ENCODE data around the gene FRMPD4.
"Not testable (repeated sequence)": the region's sequence is repeated elsewhere in the genome, so short reads cannot be mapped to it uniquely, and the experiment has no call there.

The FRMPD4 gene

DNA sequence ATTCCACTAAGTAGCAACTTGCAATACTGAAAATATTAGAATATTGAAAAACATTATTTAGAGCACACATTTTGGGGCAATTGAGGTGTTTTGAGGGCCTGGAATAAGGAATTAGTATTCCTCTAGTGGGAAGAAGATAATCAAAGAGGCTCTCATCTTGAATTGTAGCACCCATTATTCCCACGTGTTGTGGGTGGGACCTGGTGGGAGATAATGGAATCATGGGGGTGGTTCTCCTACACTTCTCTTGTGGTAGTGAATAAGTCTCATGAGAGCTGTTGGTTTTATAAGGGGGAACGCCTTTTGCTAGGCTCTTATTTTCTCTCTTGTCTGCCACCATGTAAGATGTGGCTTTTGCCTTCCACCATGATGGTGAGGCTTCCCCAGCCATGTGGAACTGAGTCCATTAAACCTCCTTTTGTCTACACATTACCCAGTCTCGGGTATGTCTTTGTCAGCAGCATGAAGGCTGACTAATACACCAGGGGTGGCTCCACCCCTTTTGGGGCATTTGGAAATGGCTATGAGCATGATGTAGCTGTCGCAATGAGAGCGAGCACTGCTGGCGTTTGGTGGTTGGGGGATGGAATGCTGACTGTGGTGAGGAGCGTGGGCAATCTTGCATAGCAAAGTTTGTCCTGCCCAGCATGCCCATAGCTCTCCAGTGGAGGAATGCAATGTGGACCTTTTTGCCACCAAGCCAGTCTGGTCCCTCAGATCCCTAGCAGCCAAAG lies 308.2 kb downstream of the FRMPD4 start:
- DNase-seq = no peak

DNA sequence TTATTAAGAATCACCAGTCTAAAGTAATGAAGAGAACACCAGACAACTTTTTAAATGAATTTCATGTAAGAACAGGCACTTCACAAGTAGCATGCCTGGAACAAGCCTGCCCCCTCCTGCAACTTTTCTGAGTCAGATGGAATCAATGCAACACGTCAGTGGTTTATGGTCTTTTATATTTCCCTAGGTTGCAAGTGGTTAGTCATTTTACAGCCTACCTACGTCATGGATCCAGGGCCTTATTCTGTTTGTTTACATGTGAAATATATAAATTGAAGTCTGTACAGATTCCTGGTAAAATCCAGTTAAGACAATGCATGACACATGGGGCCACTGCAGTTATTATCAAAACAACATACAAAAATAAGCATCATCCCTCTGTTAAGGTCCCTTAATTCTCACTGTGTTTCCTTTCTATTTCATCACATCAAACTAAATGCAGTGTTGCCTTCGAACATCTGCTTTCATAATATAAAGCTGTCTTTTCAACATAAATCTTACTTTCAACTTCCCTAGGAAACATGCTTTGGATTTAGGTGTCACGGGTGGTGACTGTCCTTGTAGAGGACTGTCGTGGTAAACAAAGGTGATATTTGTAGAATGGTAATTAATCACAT lies 309.3 kb downstream of the FRMPD4 start:
- no peak for DNase-seq

DNA sequence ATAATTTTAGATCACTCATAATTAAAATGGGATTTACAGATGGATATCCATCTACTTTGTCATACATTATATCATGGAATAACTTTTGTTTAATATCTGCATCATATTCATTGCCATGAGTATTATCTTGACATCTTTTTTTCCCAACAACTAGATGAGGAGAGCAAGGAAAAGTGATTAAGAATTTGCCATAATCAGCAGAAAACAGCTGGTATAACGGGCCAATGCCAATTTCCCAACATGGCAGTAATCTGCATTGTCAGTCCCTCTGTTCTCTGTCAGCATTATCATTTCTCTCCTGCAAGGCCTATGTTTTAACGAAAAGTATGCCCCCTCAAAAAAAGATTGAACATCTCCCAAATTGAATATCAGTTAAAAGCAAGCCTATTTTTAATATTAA lies 314.0 kb downstream of the FRMPD4 start:
- no peak for DNase-seq

DNA sequence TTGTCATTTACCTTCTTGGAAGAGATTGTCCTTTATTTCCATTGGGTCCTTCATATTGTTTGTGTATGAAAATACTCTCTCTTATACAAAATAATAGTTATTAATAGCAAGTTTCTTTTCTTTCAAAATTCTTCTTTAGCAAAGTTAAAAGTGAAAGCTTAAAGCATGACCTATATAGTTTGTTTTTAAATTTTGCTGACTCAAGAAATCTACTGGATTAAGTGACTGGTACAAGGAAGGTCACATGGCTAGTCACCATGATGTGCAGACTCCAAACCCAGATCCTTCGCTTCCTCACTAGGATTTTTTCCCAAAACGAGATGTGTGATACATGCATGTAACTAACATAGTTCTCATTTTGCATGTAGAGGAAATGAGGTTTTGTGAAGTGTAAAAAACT lies 322.7 kb downstream of the FRMPD4 start:
- no peak for DNase-seq

DNA sequence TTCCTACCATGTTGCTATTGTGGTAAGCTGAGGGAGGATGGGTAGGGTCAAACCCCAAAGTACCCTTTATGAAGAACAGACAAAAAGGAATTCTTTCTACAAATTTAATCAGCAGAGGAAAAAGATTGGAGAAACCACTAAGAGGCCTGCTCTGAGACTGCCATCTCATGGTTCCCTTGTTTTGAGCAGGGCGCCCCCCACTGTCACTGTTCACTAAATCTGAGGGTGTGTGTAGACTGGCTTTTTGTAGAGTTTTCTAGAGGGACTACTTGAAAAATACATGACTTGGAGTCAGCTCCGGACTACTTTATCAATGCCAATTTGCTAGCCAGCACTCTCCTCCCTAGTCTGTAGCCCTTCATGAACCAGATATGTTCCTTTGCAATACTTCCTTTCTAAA lies 324.8 kb downstream of the FRMPD4 start:
- DNase-seq = no peak

DNA sequence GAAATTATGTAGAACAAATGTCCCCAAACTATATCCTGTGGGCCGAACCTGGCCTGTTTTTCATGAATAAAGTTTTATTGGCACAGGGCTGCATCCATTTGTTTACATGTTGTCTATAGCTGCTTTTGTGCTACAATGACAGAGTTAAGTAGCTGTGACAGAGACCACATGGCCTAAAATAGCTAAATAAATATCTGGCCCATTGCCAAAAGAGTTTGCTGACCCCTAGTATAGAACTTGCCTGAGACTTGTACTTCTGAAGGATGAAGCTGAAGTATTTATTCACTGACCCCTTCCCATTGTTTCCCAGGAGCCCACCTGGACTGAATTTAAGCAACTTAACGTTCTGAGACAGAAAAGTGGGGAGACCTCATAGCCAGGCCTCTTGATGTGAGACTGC lies 325.6 kb downstream of the FRMPD4 start:
- DNase-seq = no peak

DNA sequence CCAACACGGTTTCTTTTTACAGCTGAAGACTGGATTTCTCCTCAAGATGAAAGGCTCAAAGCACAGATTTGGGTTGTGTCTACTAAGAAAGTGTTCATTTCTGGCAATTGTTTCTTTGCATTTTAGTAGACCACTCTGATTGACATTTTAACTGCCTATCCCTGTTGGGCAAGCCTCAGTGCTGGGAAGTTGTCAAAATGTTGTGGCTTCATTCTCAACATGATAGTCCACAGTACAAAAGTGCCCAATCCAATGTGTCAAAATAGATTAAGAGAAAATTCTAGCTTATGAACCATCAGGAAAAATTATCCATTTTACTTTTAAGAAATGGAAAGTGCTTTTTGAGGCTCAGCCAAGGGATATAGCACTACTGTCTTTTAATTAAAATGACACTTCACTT lies 329.0 kb downstream of the FRMPD4 start:
- DNase-seq = no peak

DNA sequence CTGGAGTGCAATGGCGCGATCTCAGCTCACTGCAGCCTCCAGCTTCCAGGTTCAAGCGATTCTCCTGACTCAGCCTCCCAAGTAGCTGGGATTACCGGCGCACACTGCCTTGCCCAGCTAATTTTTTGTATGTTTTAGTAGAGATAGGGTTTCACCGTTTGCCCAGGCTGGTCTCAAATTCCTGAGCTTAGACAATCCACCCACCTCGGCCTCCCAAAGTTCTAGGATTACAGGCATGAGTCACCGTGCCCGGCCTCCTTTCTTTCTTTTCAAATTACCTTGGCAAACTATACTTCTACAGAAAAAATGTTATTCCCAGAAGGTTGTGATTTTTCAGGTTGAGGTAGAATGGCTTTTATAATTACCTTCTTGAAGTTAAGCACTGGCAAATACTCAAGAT lies 331.0 kb downstream of the FRMPD4 start:
- DNase-seq = no peak

DNA sequence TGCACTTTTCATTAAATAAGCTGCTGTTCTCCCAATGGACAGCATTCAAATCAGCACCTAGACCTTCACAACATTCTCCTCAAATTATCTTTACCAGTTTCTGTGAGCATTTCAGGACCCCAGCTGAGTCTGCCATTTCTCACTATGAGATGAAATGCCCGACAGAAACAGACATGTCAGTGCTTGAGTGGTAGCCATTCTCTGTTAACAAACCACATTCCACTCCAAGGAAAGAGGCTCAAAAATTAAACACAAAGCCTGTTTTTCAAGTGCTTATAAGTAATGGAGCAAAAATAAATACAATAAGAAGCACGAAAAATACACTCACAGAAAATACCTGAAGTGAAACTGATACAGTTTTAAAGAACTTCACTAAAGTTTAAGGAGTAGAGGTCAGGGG lies 332.8 kb downstream of the FRMPD4 start:
- DNase-seq = no peak

DNA sequence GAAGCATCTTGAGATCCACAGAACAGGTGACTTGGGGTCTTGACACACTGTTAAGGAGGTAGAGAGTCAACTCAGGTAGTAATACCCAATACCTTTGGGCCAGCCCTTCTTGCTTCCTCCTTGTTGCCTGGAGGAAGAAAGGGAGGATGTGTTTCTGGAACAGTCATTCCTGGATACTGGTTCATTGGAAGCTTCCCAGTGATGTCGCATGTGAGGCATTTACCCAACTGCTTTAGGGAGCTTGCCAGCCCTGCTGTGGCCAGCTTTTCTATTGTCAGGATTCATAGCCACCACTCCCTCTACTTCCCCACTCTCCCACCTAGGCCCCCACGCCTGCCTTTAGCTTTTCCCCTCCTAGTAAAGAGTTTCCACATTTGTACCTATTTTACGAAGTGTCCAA lies 342.7 kb downstream of the FRMPD4 start:
- no peak for DNase-seq

DNA sequence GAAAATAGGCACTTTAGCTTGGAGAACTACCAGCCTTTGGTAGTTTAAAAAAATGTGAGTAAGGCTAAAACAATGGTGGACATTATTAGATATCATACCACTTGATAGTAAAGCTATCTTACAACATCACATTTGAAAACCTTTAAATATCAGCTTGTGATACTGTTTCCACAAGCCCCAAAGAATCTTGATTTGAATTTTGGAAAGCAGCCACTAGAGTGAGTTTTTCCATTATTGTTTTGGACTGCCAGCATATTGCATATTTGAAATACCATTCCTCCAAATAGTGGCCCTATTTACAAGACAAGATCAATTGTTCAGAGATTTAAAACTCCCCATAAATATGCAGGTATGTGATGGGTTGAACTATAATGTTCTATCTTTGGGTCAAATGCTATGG lies 349.9 kb downstream of the FRMPD4 start:
- no peak for DNase-seq

DNA sequence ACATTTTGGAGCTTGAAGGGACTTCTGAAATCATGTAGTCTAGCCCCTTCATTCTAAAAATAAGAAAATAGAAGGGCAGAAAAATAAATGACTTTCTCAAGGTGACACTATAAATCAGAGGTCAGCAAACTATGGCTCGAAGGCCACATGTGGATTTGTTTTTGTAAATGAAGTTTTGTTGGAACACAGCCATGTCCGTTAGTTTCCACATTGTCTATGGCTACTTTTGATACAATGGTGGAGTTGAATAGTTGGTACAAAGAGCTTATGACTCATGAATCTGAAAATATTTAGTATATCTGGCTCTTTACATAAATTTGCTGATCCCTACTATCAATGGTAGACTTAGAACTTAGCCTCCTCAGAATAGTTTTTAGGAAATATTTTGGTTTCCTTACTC lies 350.5 kb downstream of the FRMPD4 start:
- DNase-seq = no peak

DNA sequence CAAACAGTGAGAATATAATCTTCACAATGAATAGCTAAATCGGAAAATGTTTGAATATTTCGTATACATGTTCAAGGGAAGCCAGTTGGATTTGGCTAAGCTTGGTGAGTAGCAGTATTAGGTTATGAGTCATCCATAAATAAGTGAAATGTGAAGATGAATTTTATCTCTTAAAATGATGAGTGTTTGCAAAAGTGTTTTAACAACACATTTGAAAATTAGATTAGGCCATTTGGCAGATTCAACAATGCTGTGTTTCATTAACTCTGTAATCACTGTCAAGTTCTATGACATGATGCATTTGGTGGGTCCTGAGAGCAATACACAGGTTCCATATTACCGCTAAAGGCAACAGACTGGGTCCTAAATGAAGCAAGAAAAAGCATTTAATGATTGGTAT lies 351.1 kb downstream of the FRMPD4 start:
- no peak for DNase-seq

DNA sequence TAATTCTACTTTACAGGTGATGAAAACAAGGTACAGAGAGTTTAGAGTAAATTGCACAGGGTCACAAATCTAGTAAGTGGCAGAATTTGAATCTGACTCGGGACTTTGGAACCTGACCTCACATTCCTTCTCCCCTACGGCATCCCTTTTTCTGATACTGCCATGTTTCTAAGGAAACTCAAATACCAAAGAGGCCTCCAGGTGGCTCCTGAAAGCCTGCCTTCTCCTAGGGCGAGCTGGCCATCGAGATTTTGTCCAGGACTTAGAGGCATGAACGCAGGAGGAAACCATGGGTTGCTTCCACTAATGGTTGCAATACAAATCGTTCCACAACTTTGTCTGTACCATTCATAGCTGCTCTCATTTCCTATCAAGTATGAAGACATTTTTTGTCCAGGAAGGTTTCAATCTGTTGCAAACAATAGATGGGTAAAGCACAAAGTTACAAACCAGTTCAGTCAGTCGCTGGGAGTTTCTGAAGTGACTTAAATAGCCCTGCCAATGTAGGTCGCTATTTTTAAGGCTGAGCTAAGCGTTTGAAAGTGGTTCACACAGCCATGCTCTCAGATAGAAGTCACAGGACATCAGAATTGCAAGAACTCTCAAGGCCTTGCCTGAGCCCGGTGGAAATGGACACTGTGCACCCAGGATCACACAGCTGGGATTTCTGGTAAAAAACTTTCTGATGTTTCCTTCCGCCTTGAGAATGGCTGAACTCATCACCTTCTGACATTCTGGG lies 356.3 kb downstream of the FRMPD4 start:
- DNase-seq = no peak

DNA sequence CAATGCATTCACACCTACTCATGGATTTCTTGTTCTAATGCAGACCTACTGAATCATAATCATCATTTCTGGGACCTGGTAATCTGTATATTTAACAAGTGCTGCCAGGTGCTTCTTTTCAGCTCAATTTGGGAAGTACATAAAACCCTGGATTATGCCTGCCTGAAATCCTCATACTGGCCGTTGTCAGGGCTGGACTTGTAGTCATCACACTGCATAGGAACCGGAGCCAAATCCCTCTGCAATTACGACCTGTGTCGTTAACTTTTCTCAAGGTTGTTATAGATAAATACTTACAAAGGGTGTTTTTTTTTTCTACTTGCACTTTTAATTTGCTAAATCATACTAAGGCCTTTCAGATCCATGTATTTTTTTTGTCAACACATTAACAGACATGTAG lies 358.1 kb downstream of the FRMPD4 start:
- DNase-seq = no peak

DNA sequence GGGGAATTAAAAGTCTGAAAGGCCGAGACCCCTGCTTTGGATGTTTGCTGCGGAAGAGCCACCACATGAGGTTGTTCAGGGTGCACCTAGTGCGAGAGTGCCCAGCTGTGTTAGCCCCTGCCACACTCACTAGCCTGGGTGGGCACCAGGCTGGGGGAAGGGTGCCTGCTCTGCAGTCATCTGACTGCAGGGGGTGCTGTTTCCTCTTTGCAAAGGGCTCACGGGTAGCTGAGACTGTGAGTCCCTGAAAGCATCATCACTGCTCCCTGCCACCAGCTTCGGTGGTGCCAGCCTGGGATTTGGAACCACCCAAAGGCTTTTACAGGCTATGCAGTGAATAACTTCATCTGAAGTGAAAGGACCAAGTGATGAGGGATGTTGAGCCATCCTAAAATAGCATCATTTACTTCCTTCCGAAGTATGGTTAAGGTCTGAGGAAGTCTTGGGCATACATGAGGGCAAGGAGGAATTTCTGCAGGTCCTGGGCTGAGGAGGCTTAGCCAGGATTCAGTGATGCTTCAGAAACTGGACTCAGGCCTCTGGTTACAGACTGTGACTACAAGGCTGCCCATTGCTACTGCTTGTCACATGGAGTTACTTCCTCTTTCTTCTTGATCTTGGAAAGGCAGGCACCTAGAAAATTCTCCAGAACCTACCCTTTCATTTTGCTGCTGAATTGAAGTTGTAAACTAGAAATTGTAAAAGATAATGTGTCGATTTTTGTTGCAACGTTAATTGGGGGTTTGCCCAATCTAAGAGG lies 359.7 kb downstream of the FRMPD4 start:
- no peak for DNase-seq

DNA sequence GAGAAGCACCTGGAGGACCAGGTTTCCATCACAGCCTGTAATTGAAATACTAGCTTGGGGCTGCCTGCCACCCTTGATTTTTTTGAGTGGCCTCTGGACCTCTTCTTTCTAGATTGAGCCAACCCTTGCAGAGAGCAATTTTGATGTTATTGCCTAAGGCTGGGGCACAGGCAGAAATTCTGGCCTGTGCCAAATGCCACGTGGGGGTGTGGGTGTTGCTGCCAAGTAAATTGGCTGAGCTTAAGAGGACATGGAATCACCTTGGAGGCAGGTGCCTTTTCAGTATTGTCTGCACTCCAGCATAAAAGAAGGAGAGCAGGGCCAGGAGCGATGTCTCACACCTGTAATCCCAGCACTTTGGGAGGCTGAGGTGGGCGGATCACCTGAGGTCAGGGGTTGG lies 366.9 kb downstream of the FRMPD4 start:
- no peak for DNase-seq

DNA sequence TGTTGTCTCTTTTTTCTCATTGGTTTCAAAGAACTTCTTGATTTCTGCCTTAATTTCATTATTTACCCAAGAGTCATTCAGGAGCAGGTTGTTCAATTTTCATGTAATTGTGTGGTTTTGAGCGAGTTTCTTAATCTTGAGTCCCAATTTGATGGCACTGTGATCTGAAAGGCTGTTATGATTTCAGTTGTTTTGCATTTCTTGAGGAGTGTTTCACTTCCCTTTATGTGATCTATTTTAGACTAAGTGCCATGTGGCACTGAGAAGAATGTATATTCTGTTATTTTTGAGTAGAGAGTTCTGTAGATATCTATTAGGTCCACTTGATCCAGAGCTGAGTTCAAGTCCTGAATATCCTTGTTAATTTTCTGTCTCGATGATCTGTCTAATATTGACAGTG lies 377.1 kb downstream of the FRMPD4 start:
- DNase-seq = not testable (repeated sequence)

DNA sequence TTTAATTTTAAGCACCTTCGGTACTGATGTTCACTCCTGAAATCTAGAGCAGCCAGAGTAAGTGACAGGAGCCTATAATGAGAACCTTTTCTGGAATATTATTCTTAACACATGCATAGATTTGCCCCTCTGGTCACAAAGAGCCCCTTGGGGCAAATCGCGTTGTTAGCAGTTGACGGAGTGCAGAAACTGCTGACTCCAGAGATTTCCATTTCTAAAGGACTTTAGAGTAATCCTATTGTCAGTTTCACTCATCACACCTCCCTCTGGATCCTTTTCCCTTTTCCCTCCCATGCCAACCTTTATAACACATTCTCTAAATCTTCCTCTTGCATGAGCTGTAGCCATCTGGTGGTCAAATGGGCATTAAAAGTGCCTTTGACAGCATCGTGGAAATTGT lies 388.0 kb downstream of the FRMPD4 start:
- no peak for DNase-seq

DNA sequence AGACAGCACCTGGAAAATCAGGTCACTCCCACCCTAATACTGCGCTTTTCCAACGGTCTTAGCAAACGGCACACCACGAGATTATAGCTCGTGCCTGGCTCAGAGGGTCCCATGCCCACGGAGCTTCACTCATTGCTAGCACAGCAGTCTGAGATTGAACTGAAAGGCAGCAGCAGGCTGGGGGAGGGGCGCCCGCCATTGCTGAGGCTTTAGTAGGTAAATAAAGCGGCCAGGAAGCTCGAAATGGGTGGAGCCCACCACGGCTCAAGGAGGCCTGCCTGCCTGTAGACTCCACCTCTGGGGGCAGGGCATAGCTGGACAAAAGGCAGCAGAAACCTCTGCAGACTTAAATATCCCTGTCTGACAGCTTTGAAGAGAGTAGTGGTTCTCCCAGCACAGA lies 399.8 kb downstream of the FRMPD4 start:
- not testable (repeated sequence) for DNase-seq

DNA sequence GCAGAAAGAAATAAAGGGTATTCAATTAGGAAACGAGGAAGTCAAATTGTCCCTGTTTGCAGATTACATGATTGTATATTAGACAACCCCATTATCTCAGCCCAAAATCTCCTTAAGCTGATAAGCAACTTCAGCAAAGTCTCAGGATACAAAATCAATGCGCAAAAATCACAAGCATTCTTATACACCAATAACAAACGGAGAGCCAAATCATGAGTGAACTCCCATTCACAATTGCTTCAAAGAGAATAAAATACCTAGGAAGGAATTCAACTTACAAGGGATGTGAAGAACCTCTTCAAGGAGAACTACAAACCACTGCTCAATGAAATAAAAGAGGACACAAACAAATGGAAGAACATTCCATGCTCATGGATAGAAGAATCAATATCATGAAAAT lies 404.0 kb downstream of the FRMPD4 start:
- DNase-seq = not testable (repeated sequence)

DNA sequence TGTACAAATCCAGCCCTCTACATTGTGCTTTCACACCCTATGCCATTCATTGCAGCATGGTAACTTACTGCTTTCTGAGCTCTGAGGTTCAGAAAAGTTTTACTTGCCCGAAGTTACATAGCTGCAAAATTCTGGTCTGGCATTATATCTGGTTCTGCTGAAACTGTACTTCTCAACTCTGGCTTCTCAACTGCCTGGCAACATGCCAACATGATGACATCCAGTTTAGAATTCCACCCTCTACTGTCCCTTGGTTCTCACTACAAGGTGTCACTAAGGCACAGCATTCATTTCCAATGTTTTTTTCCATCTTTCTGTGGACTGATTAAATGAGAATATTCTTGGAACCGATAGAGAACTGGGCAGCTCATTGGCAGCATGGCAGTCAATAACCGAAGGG lies 410.1 kb downstream of the FRMPD4 start:
- no peak for DNase-seq

DNA sequence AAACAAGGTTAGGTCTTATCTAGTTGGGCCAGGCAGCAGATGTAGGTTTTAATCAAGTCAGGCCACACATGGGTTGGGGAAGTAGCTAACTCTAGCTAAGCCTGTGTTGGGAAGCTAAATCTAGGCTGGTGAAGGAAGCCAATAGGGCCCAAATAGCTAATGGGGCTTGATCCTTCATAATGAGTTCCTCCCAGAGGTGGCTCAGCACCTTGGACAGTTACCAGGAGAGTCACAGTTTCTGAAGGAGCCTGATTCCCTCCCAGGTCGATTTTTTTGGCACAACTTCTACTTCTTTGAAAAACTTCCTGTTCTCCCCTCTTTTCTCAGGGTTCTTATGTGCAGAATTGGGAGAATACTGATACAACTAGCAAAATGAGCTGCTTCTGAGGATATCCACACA lies 410.5 kb downstream of the FRMPD4 start:
- no peak for DNase-seq

DNA sequence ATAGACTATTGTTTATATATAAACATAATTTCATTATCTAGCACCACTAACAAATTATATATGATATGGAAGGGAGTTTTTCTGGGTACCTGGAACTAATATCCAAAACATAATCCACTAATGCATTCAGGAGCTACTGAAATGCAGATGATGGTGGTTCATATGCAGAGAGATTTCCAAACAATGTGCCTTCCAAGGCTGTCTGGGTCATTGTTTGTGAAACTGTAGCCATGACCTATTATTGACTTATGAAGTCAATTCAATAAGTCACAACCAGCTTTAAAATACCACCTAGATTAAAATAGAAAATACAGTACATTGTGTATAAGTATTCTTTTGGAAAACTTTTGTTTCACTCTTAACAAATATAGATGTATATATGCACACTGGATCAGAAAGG lies 415.9 kb downstream of the FRMPD4 start:
- DNase-seq = no peak

All from stimulated activated CD4-positive, alpha-beta T cell treated with anti-CD3 and anti-CD28 coated beads, Interleukin-12 subunit alpha, Interleukin-12 subunit beta, amount 100 ng/mL, for 4 hours (primary cell).